ENCODE data around the gene RHOH.
"Not testable (repeated sequence)": the region's sequence is repeated elsewhere in the genome, so short reads cannot be mapped to it uniquely, and the experiment has no call there.

Gene RHOH

GRCh38 chr4:40264995-40265909, 68.4 kb downstream of the RHOH start:
- no peak for DNase-seq

DNA sequence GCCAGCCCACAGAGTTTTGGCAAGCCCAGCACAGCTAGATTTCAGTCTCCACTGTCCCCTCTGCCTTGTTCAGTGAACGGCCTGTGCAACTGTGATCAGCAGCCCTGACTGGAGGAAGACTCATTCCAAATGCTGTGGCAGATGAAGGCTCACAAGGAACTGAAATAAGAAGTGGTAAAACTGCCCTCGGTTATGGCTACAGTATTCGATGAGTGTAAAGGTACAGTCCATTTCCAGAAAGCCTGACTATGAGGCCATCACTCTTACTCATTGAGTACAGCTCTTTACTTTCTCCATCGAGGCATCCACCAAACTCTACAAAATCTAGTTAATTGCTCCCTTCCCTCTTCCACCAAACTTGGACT, 69.1 kb downstream of the RHOH start:
- no peak for DNase-seq

DNA sequence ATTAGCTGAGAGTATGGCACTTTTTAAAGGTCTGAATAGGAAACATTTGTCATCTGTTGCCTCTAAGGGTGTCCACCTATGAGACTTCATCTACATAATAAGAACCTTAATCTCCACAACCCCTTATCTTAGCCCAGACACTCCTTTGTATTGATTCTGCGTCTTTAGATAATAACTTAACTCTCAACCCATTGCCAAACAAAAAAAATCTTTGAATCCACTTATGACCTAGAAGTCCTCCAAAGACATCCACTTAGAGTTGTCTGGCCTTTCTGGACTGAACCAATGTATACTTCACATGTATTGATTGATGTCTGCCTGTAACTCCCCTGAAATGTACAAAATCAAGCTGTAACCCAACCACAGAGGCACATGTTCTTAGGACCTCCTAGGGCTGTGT, 72.3 kb downstream of the RHOH start:
- no peak for DNase-seq

GRCh38 chr4:40270609-40271008, 73.8 kb downstream of the RHOH start:
- DNase-seq, result no peak

DNA sequence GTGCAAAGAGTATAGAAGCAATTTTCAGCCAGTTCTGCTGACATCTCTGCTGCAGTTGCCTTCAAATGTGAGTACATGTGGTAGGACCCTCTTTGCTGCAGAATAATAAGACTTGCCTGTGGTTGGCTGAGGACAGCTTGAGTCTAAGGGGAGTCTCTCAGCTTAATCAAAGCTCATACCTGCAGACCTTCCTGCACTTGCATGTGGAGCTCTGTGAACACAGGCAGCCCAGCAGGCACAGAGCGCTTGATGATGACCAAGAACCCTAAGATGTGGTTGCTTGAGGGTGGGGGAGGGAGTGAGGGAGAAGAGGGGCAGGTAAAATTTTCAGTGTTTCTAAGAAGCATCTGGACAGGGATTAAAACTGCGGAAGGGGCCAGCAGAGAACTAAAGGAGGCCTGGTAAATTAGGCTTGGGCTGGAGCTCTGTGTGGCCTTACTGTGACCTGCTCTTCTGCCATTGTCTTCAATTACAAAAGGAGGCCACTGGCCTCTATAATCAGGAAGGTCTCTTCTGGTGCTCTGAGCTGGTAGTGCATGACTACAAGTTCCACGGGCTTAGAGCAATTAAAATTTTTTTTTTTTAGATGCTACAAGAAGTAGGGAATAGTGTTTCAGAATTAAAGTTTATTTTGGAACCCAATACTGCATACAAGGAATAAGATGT, 78.4 kb downstream of the RHOH start:
- no peak for DNase-seq

DNA sequence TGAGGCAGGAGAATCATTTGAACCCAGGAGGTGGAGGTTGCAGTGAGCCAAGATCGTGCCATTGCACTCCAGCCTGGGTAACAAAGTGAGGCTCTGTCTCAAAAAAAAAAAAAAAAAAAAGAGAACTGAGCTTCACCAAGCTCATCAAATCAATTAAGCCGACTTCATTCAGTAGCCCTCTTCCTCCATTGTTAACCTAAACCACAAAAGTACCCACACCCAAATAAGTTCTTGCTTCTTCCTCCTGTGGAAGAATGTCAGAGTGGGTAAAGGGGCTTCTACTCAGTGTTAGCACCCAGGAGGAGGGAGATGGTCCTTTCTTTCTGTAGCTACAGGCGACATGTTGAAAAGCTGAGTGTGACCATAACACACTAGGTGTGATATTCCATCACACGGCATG, 79.7 kb downstream of the RHOH start:
- DNase-seq, result no peak

DNA sequence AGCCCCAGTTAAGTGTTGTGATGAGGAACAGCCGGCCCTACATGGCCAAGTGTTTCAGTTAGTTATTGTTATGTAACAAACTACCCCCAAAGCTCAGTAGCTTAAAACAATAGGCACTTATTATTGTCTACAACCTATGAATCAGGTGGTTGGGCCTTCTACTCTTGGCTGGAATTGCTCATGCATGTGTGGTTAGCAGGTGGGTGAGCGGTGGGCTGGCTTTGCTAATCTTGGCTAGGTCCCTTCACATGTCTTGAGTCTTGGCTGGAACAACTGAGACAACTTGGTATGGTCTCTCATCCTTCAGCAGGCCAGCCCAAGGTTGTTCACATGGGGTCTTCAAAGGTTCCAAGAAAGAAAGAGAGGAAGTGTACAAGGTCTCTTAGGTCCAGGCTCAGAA, 83.8 kb downstream of the RHOH start:
- DNase-seq, result no peak

DNA sequence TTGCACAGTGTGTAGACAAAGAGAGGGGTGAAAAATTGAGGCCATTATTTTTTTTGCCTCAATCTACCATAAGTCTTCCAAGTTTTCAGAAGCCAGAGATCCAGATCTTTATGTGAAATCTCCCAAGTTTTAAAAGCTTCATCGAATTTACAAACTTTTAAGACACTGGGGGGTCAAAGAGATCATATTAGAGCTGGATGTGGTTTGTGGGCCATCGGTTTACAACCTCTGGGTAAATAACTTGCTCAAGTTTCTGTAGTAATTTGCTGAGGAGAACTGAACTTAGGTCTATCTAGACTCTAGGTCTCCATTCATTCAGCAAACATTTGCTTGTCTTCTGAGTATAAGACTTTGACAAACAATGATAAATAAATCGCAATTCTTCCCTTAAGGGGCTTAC, 84.3 kb downstream of the RHOH start:
- DNase-seq, result no peak

DNA sequence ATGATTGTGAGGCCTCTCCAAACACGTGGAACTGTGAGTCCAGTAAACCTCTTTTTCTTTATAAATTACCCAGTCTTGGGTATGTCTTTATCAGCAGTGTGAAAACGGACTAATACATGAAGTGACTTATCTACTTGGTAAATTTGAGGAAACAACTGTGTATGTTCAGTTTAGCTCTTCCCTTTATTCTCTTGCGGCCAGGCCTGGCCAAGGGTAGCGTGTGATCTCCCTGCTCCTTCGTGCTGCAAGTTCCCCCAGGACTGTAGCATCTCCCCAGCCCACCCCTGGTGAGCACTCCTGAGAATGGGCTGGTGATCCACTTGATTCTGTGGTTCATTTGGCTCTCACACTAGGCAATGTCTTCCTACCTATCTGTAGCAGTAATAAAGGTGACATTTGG, 85.1 kb downstream of the RHOH start:
- no peak for DNase-seq

- not testable (repeated sequence) for DNase-seq
Observed at GRCh38 chr4:40282857-40283256, 86.0 kb downstream of the RHOH start.

DNA sequence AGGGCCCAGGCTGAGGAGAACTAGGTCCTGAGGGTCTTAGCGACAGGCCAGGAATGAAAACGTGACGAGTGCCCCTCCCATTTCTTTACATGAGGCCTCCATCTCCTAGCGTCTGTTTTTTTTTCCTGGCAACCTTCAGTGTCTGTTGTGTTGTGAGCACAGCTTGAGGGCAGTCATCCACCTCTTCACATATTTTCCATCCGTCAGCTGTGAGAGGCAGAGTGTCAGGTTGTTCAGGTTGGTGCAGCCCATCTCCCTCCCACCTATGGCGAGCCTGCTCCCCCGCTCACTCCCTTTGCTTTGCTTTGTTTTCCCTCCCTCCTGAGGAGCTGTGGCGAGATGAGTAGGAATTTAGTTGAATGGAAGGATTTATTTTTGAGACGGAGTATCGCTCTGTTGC, 86.6 kb downstream of the RHOH start:
- no peak for DNase-seq

DNA sequence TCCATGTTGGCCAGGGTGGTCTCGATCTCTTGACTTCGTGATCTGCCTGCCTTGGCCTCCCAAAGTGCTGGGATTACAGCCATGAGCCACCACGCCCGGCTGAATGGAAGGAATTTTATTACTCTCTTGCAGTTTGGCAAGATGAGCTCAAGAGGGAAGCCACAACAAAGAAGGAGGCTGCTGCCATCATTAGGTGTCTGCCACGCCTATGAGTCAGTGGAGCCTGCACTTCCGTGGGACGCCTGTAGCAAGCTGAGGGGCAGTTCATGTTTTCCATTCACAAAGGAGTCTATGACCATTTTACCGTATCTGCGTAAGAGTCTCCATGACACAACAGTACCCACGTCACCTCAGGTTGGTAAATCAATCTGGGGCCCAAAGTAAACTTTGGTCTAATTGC, 87.1 kb downstream of the RHOH start:
- no peak for DNase-seq

GRCh38 chr4:40285692-40286091, 88.9 kb downstream of the RHOH start:
- DNase-seq, result no peak

DNA sequence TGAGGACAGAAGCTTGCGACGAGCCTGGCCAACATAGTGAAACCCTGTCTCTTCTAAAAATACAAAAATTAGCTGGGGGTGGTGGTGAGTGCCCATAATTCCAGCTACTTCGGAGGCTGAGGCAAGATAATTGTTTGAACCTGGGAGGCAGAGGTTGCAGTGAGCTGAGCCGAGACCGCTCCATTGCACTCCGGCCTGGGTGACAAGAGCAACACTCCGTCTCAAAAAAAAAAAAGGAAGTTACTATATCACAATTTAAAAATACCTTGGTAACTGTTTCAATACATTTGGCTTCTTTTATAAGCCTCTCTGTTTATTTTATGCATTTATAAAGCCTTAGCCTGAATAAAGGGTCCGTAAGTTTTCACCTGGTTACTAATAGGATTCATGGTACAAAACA, 91.7 kb downstream of the RHOH start:
- DNase-seq, result no peak

- DNase-seq, result no peak
Observed at GRCh38 chr4:40289366-40290188, 92.7 kb downstream of the RHOH start.

DNA sequence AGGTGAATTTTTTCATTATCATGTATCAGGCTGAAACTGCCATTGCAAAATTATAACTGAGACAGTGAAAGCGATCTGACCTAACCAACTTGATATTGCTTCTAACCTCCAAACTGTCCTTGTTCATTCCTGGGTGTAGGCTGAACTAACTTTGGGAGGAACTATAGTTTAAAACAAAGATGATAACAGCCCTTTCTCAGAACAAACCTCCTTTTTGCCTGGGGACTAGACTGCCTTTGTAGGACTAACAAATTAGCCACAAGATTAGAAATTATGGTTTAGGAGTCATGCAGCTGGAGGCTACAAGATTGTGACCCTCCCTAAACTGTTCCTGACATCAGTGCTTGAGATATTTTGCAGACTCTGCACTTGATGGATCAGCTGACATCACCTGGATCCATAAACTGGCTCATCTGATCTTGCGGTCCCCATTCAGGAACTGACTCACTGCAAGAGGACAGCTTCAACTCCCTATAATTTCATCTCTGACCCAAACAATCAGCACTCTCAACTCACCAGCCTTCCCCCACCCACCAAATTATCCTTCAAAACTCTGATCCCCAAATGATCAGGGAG, 93.9 kb downstream of the RHOH start:
- DNase-seq, result not testable (repeated sequence)

DNA sequence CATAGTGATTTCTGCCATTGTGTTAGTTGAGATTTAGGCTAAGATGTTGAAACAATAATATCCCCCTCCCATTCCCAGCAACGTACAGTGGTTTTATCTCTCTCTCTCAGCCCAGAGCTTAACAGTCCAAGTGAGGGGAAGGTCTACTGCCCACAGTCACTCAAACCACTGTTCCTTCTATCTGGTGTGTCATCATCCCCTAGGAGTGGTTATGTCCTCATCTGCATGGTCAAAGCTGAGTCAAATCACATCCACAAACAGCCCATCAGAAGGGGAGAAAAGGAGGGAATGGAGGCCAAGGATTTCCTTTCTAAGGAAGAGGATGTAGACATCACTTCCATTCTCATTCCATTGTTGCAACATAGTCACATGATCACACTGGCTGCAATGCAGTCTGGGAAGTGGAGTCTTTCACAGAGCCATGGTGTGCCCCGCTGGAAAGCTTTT, 95.5 kb downstream of the RHOH start:
- DNase-seq, result no peak

DNA sequence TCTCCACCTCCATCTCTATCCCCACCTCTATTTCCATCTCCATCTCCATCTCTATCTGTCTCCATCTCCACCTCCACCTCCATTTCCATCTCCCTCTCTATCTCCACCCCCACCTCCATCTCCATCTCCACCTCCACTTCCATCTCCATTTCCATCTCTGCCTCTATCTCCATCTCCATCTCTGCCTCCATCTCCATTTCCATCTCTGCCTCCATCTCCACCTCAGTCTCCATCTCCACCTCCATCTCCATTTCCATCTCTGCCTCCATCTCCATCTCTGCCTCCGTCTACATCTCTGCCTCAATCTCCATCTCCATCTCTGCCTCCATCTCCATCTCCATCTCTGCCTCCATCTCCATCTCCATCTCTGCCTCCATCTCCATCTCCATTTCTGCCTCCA, 97.5 kb downstream of the RHOH start:
- no peak for DNase-seq

DNA sequence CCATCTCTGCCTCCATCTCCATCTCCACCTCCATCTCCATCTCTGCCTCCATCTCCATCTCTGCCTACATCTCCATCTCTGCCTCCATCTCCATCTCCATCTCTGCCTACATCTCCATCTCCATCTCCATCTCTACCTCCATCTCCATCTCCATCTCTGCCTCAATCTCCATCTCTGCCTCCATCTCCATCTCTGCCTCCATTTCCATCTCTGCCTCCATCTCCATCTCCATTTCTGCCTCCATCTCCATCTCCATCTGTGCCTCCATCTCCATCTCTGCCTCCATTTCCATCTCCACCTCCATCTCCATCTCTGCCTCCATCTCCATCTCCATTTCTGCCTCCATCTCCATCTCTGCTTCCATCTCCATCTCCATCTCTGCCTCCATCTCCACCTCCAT, 98.2 kb downstream of the RHOH start:
- not testable (repeated sequence) for DNase-seq

DNA sequence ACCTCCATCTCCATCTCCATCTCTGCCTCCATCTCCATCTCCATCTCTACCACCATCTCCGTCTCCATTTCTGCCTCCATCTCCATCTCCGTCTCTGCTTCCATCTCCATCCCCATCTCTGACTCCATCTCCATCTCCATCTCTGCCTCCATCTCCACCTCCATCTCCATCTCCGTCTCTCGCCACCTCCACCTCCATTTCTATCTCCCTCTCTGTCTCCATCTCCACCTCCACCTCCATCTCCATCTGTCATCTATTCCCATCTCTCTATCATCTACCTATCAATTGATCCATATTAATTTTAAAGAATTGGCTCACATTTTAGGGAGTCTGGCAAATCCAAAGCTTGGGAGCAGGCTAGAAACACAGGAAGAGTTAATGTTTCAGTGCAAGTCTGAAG, 98.7 kb downstream of the RHOH start:
- DNase-seq, result no peak

Data from DMS153 (cell line).